GM12878 (cell line): Measurements from ENCODE around the gene TMED10. TPM values are rescaled to one million over a fixed set of nuclear protein-coding genes. Genes with fewer than 3 reads are reported as not detected.

Experiments
- ATAC-seq: fragments of 200-7000 bp; cut with Tn5 transposase; 3 replicates; pipeline ENCODE4 v1.9.1; 2020; ENCODE audit warnings: mild to moderate bottlenecking, moderate library complexity
- BruUV-seq: library from RNA; stranded (reverse); fragments of 400-500 nt; replicated peaks from 2 replicates; lab custom pipeline; 2021; lab: Mats Ljungman, UMichigan
- CTCF ChIA-PET: fragments of 300-600 bp; sonication (Branson Sonifier 250); formaldehyde crosslinking; extraction: SDS; loops from one replicate; lab custom pipeline; 2021; ENCODE audit warnings: inconsistent platforms; lab: Yijun Ruan, JAX
- POLR2A ChIA-PET: fragments of 350-600 bp; formaldehyde crosslinking; extraction: SDS; loops from one replicate; lab custom pipeline; 2021; ENCODE audit warnings: inconsistent platforms; lab: Charles Lee
- RAD21 ChIA-PET: fragments of 300-600 bp; sonication (Branson Sonifier 250); formaldehyde crosslinking; loops from one replicate; lab custom pipeline; 2023; ENCODE audit warnings: antibody characterized with exemption; ENCODE audit not compliant: unreplicated experiment; lab: Charles Lee
- SMC1A ChIA-PET: fragments of 300-600 bp; sonication (Branson Sonifier 250); formaldehyde crosslinking; loops from one replicate; lab custom pipeline; 2023; ENCODE audit not compliant: unreplicated experiment, uncharacterized antibody; lab: Charles Lee
- DNase-seq: peaks from one replicate; pipeline ENCODE4 v3.0.0-alpha.2; 2011; ENCODE audit warnings: low read depth, low spot score
- FAIRE-seq: peaks from 3 replicates; lab custom pipeline; 2011; peaks lifted over from hg19 to GRCh38; lab: Jason Lieb, UNC
- H2AFZ ChIP-seq: 2 replicates; pipeline ENCODE4 v1.6.0; 2011; ENCODE audit warnings: low read depth, low read length, control low read depth; ENCODE audit not compliant: control insufficient read depth
- H3K27ac ChIP-seq: 2 replicates; pipeline ENCODE4 v1.5.1; 2011; ENCODE audit warnings: control low read depth; ENCODE audit not compliant: control insufficient read depth, insufficient read depth
- H3K27me3 ChIP-seq, 2 experiments: replicated peaks in 1 of 2; 2 replicates each; pipeline versions ENCODE4 v1.6.0 to v1.6.1; 2011; ENCODE audit warnings: low read length in 1 of 2; ENCODE audit not compliant: control insufficient read depth in 2 of 2, insufficient read depth in 2 of 2
- H3K36me3 ChIP-seq, 2 experiments: 2 replicates each; pipeline ENCODE4 v1.5.1; 2011; ENCODE audit warnings: low read length in 1 of 2; ENCODE audit not compliant: control insufficient read depth in 2 of 2, insufficient read depth in 2 of 2
- H3K4me1 ChIP-seq: 2 replicates; pipeline ENCODE4 v1.6.1; 2011; ENCODE audit warnings: mild to moderate bottlenecking, low read length, moderate library complexity, mixed read lengths; ENCODE audit not compliant: control insufficient read depth, insufficient read depth
- H3K4me2 ChIP-seq: 2 replicates; pipeline ENCODE4 v1.6.0; 2011; ENCODE audit warnings: control low read depth; ENCODE audit not compliant: control insufficient read depth, insufficient read depth
- H3K4me3 ChIP-seq: fragments of 200-600 bp; sonication (generic); 2 replicates; pipeline ENCODE4 v1.5.1; 2016
- H3K79me2 ChIP-seq: 2 replicates; pipeline ENCODE4 v1.6.0; 2011; ENCODE audit warnings: low read length; ENCODE audit not compliant: control insufficient read depth, insufficient read depth
- H3K9ac ChIP-seq: 2 replicates; pipeline ENCODE4 v1.8.0; 2011; ENCODE audit warnings: low read length, control low read depth, mixed read lengths; ENCODE audit not compliant: control insufficient read depth, insufficient read depth
- H3K9me3 ChIP-seq: replicated peaks from 3 replicates; pipeline ENCODE4 v1.5.1; 2011; ENCODE audit warnings: mild to moderate bottlenecking, low read length; ENCODE audit not compliant: control insufficient read depth, insufficient read depth
- H4K20me1 ChIP-seq: 2 replicates; pipeline ENCODE4 v1.6.0; 2011; ENCODE audit not compliant: control insufficient read depth, insufficient read depth
- CEBPB ChIP-seq, 2 experiments: fragments of 150-350 bp in 1 of 2; IDR thresholded peaks; 2 replicates each; pipeline ENCODE4 v1.6.1; 2012 to 2014; ENCODE audit warnings: low read depth in 2 of 2, low read length in 2 of 2, borderline replicate concordance in 1 of 2, inconsistent platforms in 1 of 2
- ESRRA ChIP-seq: IDR thresholded peaks from 2 replicates; pipeline ENCODE4 v1.6.1; 2012; ENCODE audit warnings: mild to moderate bottlenecking, low read length, improper control_type of control experiment
- HDAC2 ChIP-seq: fragments of 200-600 bp; sonication (generic); IDR thresholded peaks from 2 replicates; pipeline ENCODE4 v1.6.1; 2017
- KDM1A ChIP-seq: fragments of 200-600 bp; sonication (generic); IDR thresholded peaks from 2 replicates; pipeline ENCODE4 v1.6.1; 2016; ENCODE audit warnings: borderline replicate concordance
- SMAD1 ChIP-seq: fragments of 450-650 bp; IDR thresholded peaks from 2 replicates; pipeline ENCODE4 v1.6.1; 2018; ENCODE audit warnings: mild to moderate bottlenecking, low read depth; ENCODE audit not compliant: partially characterized antibody
- WGBS: methylation state at CpG from one replicate; pipeline ENCODE4 v1.1.6; 2016; ENCODE audit warnings: low lambda C conversion rate; ENCODE audit not compliant: insufficient replicate concordance, insufficient coverage; ENCODE audit errors: missing lambda C conversion rate; 5-methylcytosine and 5-hydroxymethylcytosine counted together
- in situ Hi-C: fragments of 300-500 bp; cut with MboI; formaldehyde crosslinking; loops from 9 replicates; pipeline ENCODE4 v1.14.3; 2018; ENCODE audit warnings: mixed read lengths
- intact Hi-C: fragments of 100-400 bp; cut with micrococcal nuclease; formaldehyde crosslinking; loops from one replicate; pipeline ENCODE4 v1.14.2; 2022; ENCODE audit not compliant: unreplicated experiment
- polyA plus RNA-seq, 11 experiments: library from polyadenylated mRNA; depleted of rRNA in 4 of 11; unstranded in 6 of 11; stranded (reverse) in 5 of 11; fragments of >200 nt; fragmentation: Nextera tagmentation in 4 of 11; fragmentation: Illumina TruSeq in 1 of 11; extraction: Ambion mirVana in 4 of 11; extraction: Trizol in 1 of 11; gene quantifications; 1 replicate in 1 of 11; 2 replicates in 10 of 11; pipeline versions ENCODE4 v1.2.1 to v1.2.3, GENCODE V29; 2011 to 2016; ENCODE audit warnings: inconsistent platforms in 2 of 11, missing spikeins in 2 of 11, low read depth in 1 of 11
- total RNA-seq, 4 experiments: library from RNA; depleted of rRNA in 3 of 4; stranded (reverse); fragments of >200 nt in 3 of 4; fragmentation: Illumina TruSeq in 1 of 4; extraction: Trizol in 1 of 4; gene quantifications; 2 replicates each; pipeline versions ENCODE4 v1.2.1 to v1.2.3, GENCODE V29; 2013 to 2021
- TF ChIP-seq, protein P1 (sequence below): IDR thresholded peaks from 2 replicates; pipeline ENCODE4 v1.6.1; 2011; ENCODE audit warnings: borderline replicate concordance, low read depth, mild to moderate bottlenecking, moderate library complexity, mixed read lengths, low read length; ENCODE audit not compliant: insufficient read depth; ENCODE audit errors: extremely low read length
- TF ChIP-seq, protein P2 (sequence below): fragments of 450-650 bp; IDR thresholded peaks from 2 replicates; pipeline ENCODE4 v1.6.1; 2017; ENCODE audit warnings: antibody characterized with exemption, mild to moderate bottlenecking, moderate library complexity

The TMED10 gene
- total and polyA plus RNA-seq, 10 of the 15 experiments (the other 5 are each of a cell fraction or from before 2014, with no cell fraction given) = 99.8 to 270 (median 180) TPM

DNA sequence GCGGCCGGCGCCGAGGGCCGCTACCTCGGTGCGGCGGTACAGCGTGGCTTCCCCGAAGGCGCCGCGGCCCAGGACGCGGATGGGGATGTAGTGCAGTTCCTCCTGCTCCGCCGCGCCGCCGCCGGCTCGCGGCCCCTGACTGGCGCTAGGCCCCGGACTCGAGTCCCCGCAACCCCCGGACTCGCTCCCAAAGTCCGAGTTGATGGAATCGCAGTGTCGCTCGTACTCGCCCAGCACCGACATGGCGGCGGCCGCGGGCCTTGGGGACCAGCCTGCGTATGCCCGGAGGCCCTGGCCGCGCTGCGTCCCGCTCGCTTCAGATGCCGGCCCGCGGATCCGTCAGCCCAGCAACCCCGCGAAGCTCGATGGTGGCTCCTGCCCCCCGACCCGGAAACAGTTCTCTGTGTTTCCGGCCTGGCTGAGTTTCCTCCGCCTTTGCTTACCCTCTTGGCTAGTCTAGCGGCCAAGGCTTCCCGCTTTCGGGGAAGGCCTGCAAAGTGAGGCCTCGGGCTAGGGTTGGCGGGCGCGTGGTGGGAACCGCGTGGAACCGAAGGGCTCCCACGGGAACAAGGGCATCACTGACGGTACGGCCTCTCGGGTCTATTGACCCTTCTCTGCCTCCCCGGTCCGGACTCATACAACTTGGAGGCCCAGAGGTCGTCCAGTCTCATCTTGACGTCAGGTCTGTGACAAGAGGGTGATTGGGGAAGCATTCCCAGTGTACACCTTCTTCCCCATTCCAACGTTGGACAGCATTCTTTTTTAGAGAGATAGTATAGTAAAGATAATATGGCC lies 49.5 kb downstream of the TMED10 start, which contains the start of gene NEK9 (continued):
- TF ChIP-seq KDM1A (no peak), ESRRA (no peak), HDAC2 (peak; percentile 78; the same call in 1 of the 2 replicates)
- TF ChIP-seq, protein P1, sequence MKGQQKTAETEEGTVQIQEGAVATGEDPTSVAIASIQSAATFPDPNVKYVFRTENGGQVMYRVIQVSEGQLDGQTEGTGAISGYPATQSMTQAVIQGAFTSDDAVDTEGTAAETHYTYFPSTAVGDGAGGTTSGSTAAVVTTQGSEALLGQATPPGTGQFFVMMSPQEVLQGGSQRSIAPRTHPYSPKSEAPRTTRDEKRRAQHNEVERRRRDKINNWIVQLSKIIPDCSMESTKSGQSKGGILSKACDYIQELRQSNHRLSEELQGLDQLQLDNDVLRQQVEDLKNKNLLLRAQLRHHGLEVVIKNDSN = no peak
- TF ChIP-seq, protein P2, sequence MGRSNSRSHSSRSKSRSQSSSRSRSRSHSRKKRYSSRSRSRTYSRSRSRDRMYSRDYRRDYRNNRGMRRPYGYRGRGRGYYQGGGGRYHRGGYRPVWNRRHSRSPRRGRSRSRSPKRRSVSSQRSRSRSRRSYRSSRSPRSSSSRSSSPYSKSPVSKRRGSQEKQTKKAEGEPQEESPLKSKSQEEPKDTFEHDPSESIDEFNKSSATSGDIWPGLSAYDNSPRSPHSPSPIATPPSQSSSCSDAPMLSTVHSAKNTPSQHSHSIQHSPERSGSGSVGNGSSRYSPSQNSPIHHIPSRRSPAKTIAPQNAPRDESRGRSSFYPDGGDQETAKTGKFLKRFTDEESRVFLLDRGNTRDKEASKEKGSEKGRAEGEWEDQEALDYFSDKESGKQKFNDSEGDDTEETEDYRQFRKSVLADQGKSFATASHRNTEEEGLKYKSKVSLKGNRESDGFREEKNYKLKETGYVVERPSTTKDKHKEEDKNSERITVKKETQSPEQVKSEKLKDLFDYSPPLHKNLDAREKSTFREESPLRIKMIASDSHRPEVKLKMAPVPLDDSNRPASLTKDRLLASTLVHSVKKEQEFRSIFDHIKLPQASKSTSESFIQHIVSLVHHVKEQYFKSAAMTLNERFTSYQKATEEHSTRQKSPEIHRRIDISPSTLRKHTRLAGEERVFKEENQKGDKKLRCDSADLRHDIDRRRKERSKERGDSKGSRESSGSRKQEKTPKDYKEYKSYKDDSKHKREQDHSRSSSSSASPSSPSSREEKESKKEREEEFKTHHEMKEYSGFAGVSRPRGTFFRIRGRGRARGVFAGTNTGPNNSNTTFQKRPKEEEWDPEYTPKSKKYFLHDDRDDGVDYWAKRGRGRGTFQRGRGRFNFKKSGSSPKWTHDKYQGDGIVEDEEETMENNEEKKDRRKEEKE = no peak

DNA sequence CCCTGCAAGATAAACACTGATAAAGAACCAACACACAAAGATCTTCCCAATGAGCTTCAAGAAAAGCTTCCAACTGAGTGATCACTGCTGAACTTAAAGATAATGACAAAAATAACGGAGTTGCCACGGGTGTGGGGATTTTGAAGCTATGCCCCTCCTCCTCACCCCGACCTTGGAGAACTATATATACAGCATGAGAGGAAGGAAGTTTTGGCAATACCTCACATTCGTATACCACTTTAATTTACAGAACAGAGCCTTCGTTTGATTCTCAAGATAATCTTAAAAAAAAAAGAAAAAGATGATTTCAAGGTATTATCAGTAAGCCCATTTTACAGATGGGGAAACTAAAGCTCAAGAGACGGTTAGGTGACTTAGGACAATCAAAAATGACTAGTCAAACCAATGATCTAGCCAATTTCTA lies 50.3 kb downstream of the TMED10 start:
- DNase-seq = no peak
- Histone ChIP-seq H3K4me3 (peak overlapping the region; percentile 72), H3K4me1 (peaks cover 11% of the 10 kb centered on the region), H3K9ac (peak overlapping the region; percentile 95), H3K4me2 (peak overlapping the region; percentile 95), H4K20me1 (no peaks in the 10 kb centered on the region), H3K27ac (peak overlapping the region; percentile 88), H3K27me3 (no peaks in the 10 kb centered on the region), H3K36me3 (0 out of 4 replicates have a peak, but pooled peaks cover 0 to 3% of the 10 kb centered on the region in 2 experiments), H3K9me3 (no peaks in the 10 kb centered on the region), H3K79me2 (peaks cover 32% of the 10 kb centered on the region), H2AFZ (peak overlapping the region; percentile 87)
- ChIA-PET RAD21 (interaction anchor here (0.8 to 2.4 kb wide), 5 partner anchors 13 to 265 kb away, joined by 3 to 6 read pairs (median 4); no protein-coding TSS in a partner anchor), POLR2A (interaction anchor here (0.6 to 1.4 kb wide), 5 partner anchors 9 to 361 kb away, joined by 3 to 5 read pairs (median 4); no protein-coding TSS in a partner anchor), SMC1A (interaction anchor here (0.6 to 2.7 kb wide), 13 partner anchors 8 to 368 kb away, joined by 3 to 12 read pairs (median 3); partner anchors contain the start of gene ACYP1), CTCF (interaction anchor here (0.7 to 11.2 kb wide), 7 partner anchors 8 to 363 kb away, joined by 3 to 279 read pairs (median 4); no protein-coding TSS in a partner anchor)
- intact Hi-C loops (loop anchor here (2.0 kb wide), 1 partner anchor 361 kb away; no protein-coding TSS in a partner anchor), in situ Hi-C loops (loop anchor here (5.0 to 10.0 kb wide), 3 partner anchors 359 to 529 kb away; no protein-coding TSS in a partner anchor)
- peak; percentile 47 for ATAC-seq
- 2% methylated on average over 6 of the region's 6 CpGs for WGBS
- no TSS peak for BruUV-seq
- no peak for FAIRE-seq
- TF ChIP-seq CEBPB (IDR thresholded peaks at IDR 0.05; ENCODE audit: borderline replicate concordance in 1 of 2, low read depth in 2 of 2, low read length in 2 of 2) = no peak
- peak; percentile 14 for TF ChIP-seq SMAD1
